Gastroesophageal sphincter (tissue), 4 donors: ENCODE data around the gene ZAR1. TPM values are rescaled to one million over a fixed set of nuclear protein-coding genes. Genes with fewer than 3 reads are reported as not detected.

Experiments
- ATAC-seq: fragments of 150-250 bp; one replicate; pipeline ENCODE4 v1.9.1; 2016; ENCODE audit warnings: mild to moderate bottlenecking, moderate library complexity
- H3K27ac ChIP-seq, 4 donors: fragments of 200-600 bp; sonication (generic) in 3 of 4; 1 replicate in 3 of 4; 2 replicates in 1 of 4; pipeline ENCODE4 v1.5.1; 2016 to 2019
- H3K27me3 ChIP-seq: fragments of 200-600 bp; sonication (generic); one replicate; pipeline ENCODE4 v1.5.1; 2019
- H3K36me3 ChIP-seq, 2 donors: fragments of 200-600 bp; sonication (generic); one replicate each; pipeline ENCODE4 v1.5.1; 2019; ENCODE audit warnings: control low read depth in 1 of 2
- H3K4me1 ChIP-seq, 3 donors: fragments of 200-600 bp; sonication (generic); 1 replicate in 2 of 3; 2 replicates in 1 of 3; pipeline ENCODE4 v1.5.1; 2016 to 2019; ENCODE audit warnings: control low read depth in 2 of 3
- H3K4me3 ChIP-seq, 2 donors: fragments of 200-600 bp; sonication (generic); one replicate each; pipeline ENCODE4 v1.5.1; 2019; ENCODE audit warnings: mild to moderate bottlenecking in 1 of 2, moderate library complexity in 1 of 2
- H3K9me3 ChIP-seq, 3 donors: fragments of 200-600 bp; sonication (generic); one replicate each; pipeline ENCODE4 v1.5.1; 2017 to 2019; ENCODE audit warnings: control low read depth in 2 of 3
- EP300 ChIP-seq: sonication (generic); formaldehyde crosslinking; IDR thresholded peaks from one replicate; pipeline ENCODE4 v1.6.1; 2017; ENCODE audit warnings: antibody characterized with exemption, mild to moderate bottlenecking
- POLR2A ChIP-seq, 2 donors: fragments of 450-650 bp; IDR thresholded peaks; one replicate each; pipeline ENCODE4 v1.6.1; 2017; ENCODE audit warnings: antibody characterized with exemption in 2 of 2, mild to moderate bottlenecking in 2 of 2, moderate library complexity in 1 of 2
- POLR2AphosphoS5 ChIP-seq: sonication (generic); formaldehyde crosslinking; IDR thresholded peaks from one replicate; pipeline ENCODE4 v1.6.1; 2017; ENCODE audit warnings: antibody characterized with exemption
- WGBS, 2 donors: methylation state at CpG; one replicate each; pipeline ENCODE4 v1.1.5; 2018; ENCODE audit warnings: low coverage in 1 of 2; 5-methylcytosine and 5-hydroxymethylcytosine counted together
- total RNA-seq, 4 donors: library from RNA; depleted of rRNA; stranded (reverse); fragments of >200 nt; gene quantifications; one replicate each; pipeline ENCODE4 v1.1.0, GENCODE V29; 2016
- TF ChIP-seq, protein P1 (sequence below), 4 experiments: fragments of 200-600 bp in 2 of 4; fragments of 450-650 bp in 2 of 4; sonication (generic) in 1 of 4; IDR thresholded peaks; one replicate each; pipeline ENCODE4 v1.5.1; 2017 to 2019; ENCODE audit warnings: antibody characterized with exemption in 4 of 4, mild to moderate bottlenecking in 2 of 4, moderate library complexity in 2 of 4

The ZAR1 gene
- total RNA-seq, 4 donors from 2014 or later: not detected

DNA sequence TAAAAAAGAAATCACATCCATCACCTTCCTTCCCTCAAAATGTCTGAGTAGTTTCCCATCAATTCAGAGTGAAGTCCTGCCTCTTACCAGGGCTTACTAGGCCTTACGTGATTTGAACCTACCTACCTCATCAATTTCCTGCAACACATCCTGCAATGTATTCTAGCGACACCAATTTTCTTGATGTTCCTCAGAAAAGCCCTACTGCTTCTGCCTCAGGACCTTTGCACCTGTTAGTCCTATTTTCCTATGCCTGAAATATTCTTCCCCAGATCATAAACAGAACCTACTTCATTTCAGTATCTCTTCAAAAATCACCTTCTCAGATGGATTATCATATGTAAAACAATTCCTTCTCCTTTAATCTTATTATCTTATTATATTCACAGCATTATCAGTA, 52.8 kb downstream of the ZAR1 start:
- Histone ChIP-seq H3K36me3 (peaks cover 11 to 79% of the 10 kb centered on the region in 2 donors), H3K4me1 (peaks cover 0 to 13% (median 0%) of the 10 kb centered on the region in 3 donors), H3K27ac (no peak overlapping the region), H3K9me3 (no peaks in the 10 kb centered on the region), H3K4me3 (no peak overlapping the region), H3K27me3 (no peaks in the 10 kb centered on the region)
- no peak for ATAC-seq
- 83 to 96% methylated on average over 1 to 2 of the region's 2 CpGs for WGBS, 2 donors
- TF ChIP-seq POLR2A (IDR thresholded peaks at IDR 0.05) (no peak), POLR2AphosphoS5 (no peak)

DNA sequence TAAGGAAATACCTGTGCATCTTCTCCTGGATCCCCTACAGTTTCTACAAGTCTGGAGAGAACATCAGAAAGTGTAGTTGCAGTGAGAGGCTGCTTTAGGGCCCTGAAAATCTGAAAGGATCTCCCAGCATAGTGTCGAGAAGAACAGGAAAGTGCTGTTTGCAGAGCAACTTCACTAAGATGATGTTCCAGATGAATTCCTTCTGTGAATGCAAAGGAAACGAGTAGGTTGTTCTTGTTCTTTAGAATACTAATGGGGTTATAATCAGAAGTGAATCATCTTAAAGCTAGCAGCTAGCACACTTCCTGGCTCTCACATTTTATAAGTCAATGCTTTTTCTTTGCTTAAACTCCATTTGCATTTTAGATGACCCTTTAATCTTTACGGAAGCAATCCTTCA, 53.7 kb downstream of the ZAR1 start:
- TF ChIP-seq, protein P1, sequence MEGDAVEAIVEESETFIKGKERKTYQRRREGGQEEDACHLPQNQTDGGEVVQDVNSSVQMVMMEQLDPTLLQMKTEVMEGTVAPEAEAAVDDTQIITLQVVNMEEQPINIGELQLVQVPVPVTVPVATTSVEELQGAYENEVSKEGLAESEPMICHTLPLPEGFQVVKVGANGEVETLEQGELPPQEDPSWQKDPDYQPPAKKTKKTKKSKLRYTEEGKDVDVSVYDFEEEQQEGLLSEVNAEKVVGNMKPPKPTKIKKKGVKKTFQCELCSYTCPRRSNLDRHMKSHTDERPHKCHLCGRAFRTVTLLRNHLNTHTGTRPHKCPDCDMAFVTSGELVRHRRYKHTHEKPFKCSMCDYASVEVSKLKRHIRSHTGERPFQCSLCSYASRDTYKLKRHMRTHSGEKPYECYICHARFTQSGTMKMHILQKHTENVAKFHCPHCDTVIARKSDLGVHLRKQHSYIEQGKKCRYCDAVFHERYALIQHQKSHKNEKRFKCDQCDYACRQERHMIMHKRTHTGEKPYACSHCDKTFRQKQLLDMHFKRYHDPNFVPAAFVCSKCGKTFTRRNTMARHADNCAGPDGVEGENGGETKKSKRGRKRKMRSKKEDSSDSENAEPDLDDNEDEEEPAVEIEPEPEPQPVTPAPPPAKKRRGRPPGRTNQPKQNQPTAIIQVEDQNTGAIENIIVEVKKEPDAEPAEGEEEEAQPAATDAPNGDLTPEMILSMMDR (IDR thresholded peaks at IDR 0.05): no peak
- TF ChIP-seq POLR2A (IDR thresholded peaks at IDR 0.05) (no peak), POLR2AphosphoS5 (no peak), EP300 (no peak)
- ATAC-seq: no peak
- Histone ChIP-seq H3K4me1 (peaks cover 0 to 7% (median 0%) of the 10 kb centered on the region in 3 donors), H3K27ac (no peak overlapping the region), H3K9me3 (no peaks in the 10 kb centered on the region), H3K4me3 (no peak overlapping the region), H3K36me3 (peaks cover 11 to 88% of the 10 kb centered on the region in 2 donors), H3K27me3 (no peaks in the 10 kb centered on the region)
- 78 to 100% methylated on average over 3 of the region's 3 CpGs for WGBS, 2 donors

Other genes starting within 250 kb of the ZAR1 start
- 1 to 10 TPM; 1.9 to 6.5 (median 3.1) TPM for gene TEC, start 220.4 kb upstream of the ZAR1 start, total RNA-seq
- gene SLAIN2, start 148.7 kb upstream of the ZAR1 start, total RNA-seq: 100 to 1,000 TPM in 3 of 4 donors, 10 to 100 TPM in 1; 68.4 to 238 (median 115) TPM
- 1 to 10 TPM in 1 of 4 donors, under 1 TPM in 1, not detected in 2; 0.27 to 1.4 TPM for gene SLC10A4, start 6.9 kb upstream of the ZAR1 start, total RNA-seq